ENCODE data around the gene FABP3. TPM values are rescaled to one million over a fixed set of nuclear protein-coding genes. Genes with fewer than 3 reads are reported as not detected.

FABP3 gene
- total and polyA plus RNA-seq, 2 donors = 5.2 to 31.9 TPM

- no peak overlapping the region for H3K4me3 ChIP-seq (ENCODE audit: low read length in 2 of 2)
- H3K27ac ChIP-seq (ENCODE audit: low read depth in 1 of 2, low read length in 1 of 2) = no peak overlapping the region
- WGBS = 94% methylated on average over 1 of the region's 1 CpG
- H3K9me3 ChIP-seq (ENCODE audit: control insufficient read depth in 2 of 2, insufficient read depth in 1 of 2, low read length in 1 of 2) = no peaks in the 10 kb centered on the region
- H3K36me3 ChIP-seq (ENCODE audit: control insufficient read depth in 2 of 2, insufficient read depth in 2 of 2, low read length in 1 of 2) = peaks cover 3 to 11% of the 10 kb centered on the region in 2 donors
- no peaks in the 10 kb centered on the region for H3K27me3 ChIP-seq (ENCODE audit: control insufficient read depth in 2 of 2, insufficient read depth in 1 of 2, low read length in 1 of 2)
- H3K4me1 ChIP-seq (ENCODE audit: control insufficient read depth in 2 of 2, insufficient read depth in 2 of 2, low read length in 2 of 2) = no peaks in the 10 kb centered on the region
- DNase-seq (ENCODE audit: low read depth in 6 of 9, low spot score in 9 of 9) = no peak
Measured at GRCh38 chr1:31318146-31318545, 54.7 kb downstream of the FABP3 start.

- Histone ChIP-seq H3K4me1 (ENCODE audit: control insufficient read depth in 2 of 2, insufficient read depth in 2 of 2, low read length in 2 of 2) (no peaks in the 10 kb centered on the region), H3K36me3 (ENCODE audit: control insufficient read depth in 2 of 2, insufficient read depth in 2 of 2, low read length in 1 of 2) (peaks cover 17 to 22% of the 10 kb centered on the region in 2 donors), H3K27me3 (ENCODE audit: control insufficient read depth in 2 of 2, insufficient read depth in 1 of 2, low read length in 1 of 2) (no peaks in the 10 kb centered on the region), H3K27ac (ENCODE audit: low read depth in 1 of 2, low read length in 1 of 2) (no peak overlapping the region), H3K4me3 (ENCODE audit: low read length in 2 of 2) (no peak overlapping the region), H3K9me3 (ENCODE audit: control insufficient read depth in 2 of 2, insufficient read depth in 1 of 2, low read length in 1 of 2) (no peaks in the 10 kb centered on the region)
- no peak for DNase-seq (ENCODE audit: low read depth in 6 of 9, low spot score in 9 of 9)
- WGBS = 97% methylated on average over 3 of the region's 3 CpGs
Measured at GRCh38 chr1:31315902-31316301, 57.0 kb downstream of the FABP3 start.

Other genes with a start within 250 kb of the FABP3 start
- 0.19 TPM for gene NKAIN1, start 133.2 kb downstream of the FABP3 start, total RNA-seq
- 0.16 TPM for gene NKAIN1, start 133.2 kb downstream of the FABP3 start, polyA plus RNA-seq
- 122 TPM for gene SNRNP40, start 76.3 kb downstream of the FABP3 start, total RNA-seq
- gene SNRNP40, start 76.3 kb downstream of the FABP3 start, polyA plus RNA-seq = 36.8 TPM
- gene ZCCHC17, start 76.0 kb downstream of the FABP3 start, total RNA-seq = 32.6 TPM
- 35.4 TPM for gene ZCCHC17, start 76.0 kb downstream of the FABP3 start, polyA plus RNA-seq
- gene SERINC2, start 40.1 kb upstream of the FABP3 start, total RNA-seq = 1.5 TPM
- 15.6 TPM for gene SERINC2, start 40.1 kb upstream of the FABP3 start, polyA plus RNA-seq
- 6.3 TPM for gene TINAGL1, start 203.4 kb upstream of the FABP3 start, total RNA-seq
- 26.7 TPM for gene TINAGL1, start 203.4 kb upstream of the FABP3 start, polyA plus RNA-seq
- gene HCRTR1, start 244.6 kb upstream of the FABP3 start, total RNA-seq = not detected
- 0.02 TPM for gene HCRTR1, start 244.6 kb upstream of the FABP3 start, polyA plus RNA-seq